ENCODE data around the gene RBBP6.

- TF ChIP-seq CTCF (IDR thresholded peaks at IDR 0.05) = no peak
- no peak for TF ChIP-seq POLR2A (IDR thresholded peaks at IDR 0.05)
Observed at GRCh38 chr16:24493821-24494220, 45.5 kb upstream of the RBBP6 start.
